NB4 (cell line): ENCODE measurements around the gene C1QTNF9.

Experiments
- DNase-seq: peaks from one replicate; pipeline ENCODE4 v3.0.0; 2010; ENCODE audit warnings: low read depth
- H3K4me3 ChIP-seq: one replicate; pipeline ENCODE4 v1.5.1; 2011; ENCODE audit warnings: mild to moderate bottlenecking, low read depth, low read length, moderate library complexity
- CTCF ChIP-seq: IDR thresholded peaks from one replicate; pipeline ENCODE4 v1.5.1; 2012; ENCODE audit warnings: low read depth, low read length
- MYC ChIP-seq: IDR thresholded peaks from 2 replicates; pipeline ENCODE4 v1.6.1; 2011; ENCODE audit warnings: low read depth, low read length
- POLR2A ChIP-seq: IDR thresholded peaks from 2 replicates; pipeline ENCODE4 v1.6.1; 2011; ENCODE audit warnings: mild to moderate bottlenecking; ENCODE audit not compliant: insufficient read length; ENCODE audit errors: extremely low read depth
- TF ChIP-seq, protein P1 (sequence below): IDR thresholded peaks from 2 replicates; pipeline ENCODE4 v1.6.1; 2011; ENCODE audit warnings: low read depth, low read length

Gene C1QTNF9

GRCh38 chr13:24267801-24268200 is 41.6 kb upstream of the C1QTNF9 start:
- TF ChIP-seq POLR2A (no peak), CTCF (no peak), MYC (no peak)
- TF ChIP-seq, protein P1, sequence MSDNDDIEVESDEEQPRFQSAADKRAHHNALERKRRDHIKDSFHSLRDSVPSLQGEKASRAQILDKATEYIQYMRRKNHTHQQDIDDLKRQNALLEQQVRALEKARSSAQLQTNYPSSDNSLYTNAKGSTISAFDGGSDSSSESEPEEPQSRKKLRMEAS, result no peak
- no peak for DNase-seq
- H3K4me3 ChIP-seq, result no peak overlapping the region

GRCh38 chr13:24269821-24270220 is 39.6 kb upstream of the C1QTNF9 start:
- no peak overlapping the region for H3K4me3 ChIP-seq
- DNase-seq, result no peak
- TF ChIP-seq, protein P1, result no peak
- TF ChIP-seq CTCF, result no peak

GRCh38 chr13:24270639-24271141 is 38.7 kb upstream of the C1QTNF9 start:
- DNase-seq, result peak; percentile 68
- peak overlapping the region; percentile 47 for H3K4me3 ChIP-seq
- TF ChIP-seq POLR2A (no peak), MYC (no peak), CTCF (no peak)
- TF ChIP-seq, protein P1, result no peak

DNA sequence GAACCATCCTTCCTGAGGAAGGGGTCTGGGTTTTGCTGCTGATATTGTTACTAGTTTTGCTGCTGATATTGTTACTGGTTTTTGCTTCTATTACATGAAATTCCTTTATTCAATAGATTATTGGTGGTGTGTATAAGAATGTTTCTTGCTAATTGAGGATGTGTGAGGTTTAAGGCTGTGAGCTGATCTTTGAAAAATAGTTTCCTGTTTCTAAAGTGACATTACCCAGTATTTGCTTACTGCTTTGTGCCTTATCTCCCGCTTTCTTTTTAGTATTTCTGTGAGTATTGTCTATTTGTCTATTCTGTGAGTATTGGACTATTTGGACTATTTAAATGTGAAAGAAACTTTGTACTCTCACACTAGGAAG is 38.2 kb upstream of the C1QTNF9 start:
- DNase-seq, result no peak
- no peak overlapping the region for H3K4me3 ChIP-seq
- TF ChIP-seq, protein P1, result no peak
- TF ChIP-seq CTCF (no peak), POLR2A (no peak), MYC (no peak)

GRCh38 chr13:24271601-24272451 is 37.6 kb upstream of the C1QTNF9 start:
- DNase-seq, result peak; percentile 59
- TF ChIP-seq, protein P1, result no peak
- no peak for TF ChIP-seq CTCF
- TF ChIP-seq POLR2A, result no peak
- TF ChIP-seq MYC, result no peak
- H3K4me3 ChIP-seq, result no peak overlapping the region
